ENCODE data around the gene LIPN.
A peak's percentile ranks its signal among the peaks of the same experiment; 100 is the strongest.

The LIPN gene

DNA sequence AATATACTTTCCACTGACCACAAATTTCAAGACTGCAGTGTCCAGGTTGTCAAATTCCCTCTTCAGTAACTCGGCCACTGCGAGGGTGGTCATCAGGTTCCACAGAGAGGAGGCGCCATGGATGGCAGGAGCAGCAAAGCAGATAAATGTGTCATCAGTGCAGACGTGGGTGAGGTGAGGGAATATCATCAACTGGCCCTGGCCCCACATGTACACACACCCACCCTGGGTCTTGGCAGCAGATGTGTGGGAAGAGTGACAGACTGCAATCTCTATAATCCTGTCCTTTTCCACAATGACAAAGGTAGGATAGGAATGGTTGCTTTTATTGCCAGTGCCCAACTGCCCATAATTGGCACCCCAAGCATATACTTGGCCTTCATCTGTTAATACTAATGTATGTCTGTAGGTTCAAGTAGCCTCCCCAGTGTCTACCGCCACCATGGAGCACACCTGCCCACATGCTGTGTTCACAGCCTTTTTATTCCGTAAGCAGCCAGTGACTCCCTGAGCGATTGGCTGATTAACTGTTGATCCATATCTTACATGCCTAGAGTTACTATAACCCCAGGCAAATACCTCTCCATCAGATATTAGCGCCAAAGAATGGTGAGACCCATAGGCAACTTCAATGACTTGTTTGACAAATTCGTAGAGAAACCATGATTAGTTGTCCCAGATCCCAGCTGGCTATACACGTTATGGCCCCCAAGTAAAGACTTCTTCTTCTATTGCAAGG, 26.4 kb downstream of the LIPN start:
- DNase-seq: no peak

DNA sequence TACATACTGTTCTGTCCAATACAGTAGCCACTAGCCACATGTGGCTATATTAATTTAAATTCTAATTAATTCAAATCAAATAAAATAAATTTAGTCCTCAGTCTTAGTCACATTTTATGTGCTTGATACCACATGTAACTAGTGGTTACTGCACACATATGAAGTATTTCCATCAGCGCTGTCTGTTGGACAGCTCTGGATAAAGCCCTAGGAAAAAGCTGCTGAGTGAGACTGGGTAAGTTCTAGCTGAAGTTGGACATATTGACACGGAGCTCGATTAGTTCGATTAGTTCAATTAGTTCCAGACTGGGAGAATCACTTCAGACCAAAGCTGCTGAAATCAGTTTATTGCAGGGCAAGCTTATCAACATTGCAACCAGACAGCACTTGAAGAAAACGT, 27.6 kb downstream of the LIPN start:
- DNase-seq: no peak

DNA sequence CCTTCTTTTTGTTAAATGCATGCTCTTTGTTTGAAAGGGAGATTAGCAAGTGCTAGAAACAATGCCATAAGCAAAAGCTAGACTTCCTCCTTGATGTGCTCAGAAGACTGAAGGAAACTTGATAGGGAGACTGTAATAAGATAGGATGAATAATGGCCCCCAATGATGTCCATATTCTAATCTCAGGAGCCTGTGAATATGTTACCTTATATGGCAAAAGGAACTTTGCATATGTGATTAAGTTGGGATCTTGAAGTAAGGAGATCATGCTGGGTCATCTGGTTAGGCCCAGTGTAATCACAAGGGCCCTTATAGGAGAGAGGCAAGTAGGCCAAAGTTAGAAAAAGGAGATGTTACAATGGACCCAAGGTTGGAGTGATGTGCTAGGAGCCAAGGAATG, 29.1 kb downstream of the LIPN start:
- DNase-seq: no peak

DNA sequence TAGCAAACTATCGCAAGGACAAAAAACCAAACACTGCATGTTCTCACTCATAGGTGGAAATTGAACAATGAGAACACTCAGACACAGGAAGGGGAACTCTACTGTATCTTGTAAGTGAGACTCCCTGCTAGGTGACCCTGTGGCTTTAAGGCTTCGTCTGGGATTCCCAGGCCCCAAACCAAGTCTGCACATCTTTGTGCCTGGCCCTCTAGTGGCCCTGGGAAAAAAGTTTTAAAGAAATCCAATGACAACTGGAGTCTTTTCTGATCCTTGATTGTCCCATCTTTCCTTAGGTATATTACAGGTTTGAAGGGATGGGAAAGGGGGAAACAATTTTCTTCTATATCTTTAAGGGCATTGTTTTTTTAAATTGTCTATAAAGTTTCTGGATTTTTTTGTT, 32.1 kb downstream of the LIPN start:
- no peak for DNase-seq

DNA sequence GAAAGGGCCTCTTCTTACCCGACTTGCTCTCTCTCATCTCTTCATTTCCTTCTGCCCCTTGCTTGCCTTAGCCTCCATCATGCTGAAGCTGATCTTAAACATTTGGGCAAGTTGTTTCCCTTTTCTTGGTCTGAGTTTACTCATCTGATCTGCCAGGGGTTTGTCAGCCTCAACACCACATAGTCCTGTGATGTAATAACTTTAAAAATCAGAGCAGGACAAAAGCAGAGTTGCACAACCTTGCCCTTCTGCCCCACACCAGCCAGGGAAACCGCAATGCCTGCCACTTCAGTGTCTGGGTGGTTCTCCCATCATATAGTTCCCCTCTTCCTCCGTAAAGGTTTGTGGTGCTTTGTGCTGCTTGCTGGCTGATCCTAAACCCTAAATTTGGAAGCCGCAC, 32.8 kb downstream of the LIPN start:
- peak in 1 of 2 donors; percentile 17 for DNase-seq

DNA sequence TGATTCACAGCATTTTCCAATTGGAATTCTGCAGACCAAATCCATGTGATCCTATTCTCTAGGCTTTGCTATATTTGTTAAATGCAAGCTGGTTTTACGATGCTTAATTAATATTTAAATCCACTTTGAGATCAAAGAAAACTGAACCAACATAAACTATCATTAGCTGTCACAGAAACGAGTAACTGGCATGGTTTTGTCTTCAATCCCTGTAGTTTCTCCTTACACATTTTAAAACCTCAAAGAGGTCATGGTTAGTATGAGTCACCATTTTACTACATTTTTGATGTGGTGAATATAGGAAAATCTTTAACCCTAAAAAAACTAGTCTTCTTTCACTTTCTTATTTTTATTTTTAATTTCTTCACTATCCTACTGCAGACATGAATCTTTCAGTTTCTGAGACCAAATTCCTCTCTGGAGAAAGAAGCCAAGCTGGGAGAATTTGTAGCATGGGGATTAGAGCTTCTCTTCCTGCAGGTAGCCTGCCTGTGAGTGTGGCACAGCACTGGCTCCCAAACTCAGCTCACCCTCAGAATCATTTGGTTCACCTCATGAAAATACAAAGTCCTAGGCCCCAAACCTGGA, 34.0 kb downstream of the LIPN start:
- no peak for DNase-seq

DNA sequence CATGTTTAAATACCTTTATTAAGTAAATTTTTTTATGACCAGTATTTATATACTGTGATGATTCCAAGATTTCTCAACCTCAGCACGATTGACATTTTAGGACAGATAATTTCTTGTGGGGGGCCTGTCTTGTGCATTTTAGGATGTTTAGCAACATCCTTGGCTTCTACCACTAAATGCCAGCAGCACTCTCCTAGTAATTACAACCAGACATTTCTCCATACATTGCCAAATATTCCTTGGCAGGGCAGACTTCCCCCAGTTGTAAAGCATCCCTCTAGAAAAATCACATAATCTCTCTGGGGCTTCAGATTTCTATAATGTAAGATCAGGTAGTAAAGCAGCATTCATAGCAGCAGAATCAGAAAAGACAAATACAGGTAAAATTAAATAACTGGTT, 34.9 kb downstream of the LIPN start:
- DNase-seq: no peak

DNA sequence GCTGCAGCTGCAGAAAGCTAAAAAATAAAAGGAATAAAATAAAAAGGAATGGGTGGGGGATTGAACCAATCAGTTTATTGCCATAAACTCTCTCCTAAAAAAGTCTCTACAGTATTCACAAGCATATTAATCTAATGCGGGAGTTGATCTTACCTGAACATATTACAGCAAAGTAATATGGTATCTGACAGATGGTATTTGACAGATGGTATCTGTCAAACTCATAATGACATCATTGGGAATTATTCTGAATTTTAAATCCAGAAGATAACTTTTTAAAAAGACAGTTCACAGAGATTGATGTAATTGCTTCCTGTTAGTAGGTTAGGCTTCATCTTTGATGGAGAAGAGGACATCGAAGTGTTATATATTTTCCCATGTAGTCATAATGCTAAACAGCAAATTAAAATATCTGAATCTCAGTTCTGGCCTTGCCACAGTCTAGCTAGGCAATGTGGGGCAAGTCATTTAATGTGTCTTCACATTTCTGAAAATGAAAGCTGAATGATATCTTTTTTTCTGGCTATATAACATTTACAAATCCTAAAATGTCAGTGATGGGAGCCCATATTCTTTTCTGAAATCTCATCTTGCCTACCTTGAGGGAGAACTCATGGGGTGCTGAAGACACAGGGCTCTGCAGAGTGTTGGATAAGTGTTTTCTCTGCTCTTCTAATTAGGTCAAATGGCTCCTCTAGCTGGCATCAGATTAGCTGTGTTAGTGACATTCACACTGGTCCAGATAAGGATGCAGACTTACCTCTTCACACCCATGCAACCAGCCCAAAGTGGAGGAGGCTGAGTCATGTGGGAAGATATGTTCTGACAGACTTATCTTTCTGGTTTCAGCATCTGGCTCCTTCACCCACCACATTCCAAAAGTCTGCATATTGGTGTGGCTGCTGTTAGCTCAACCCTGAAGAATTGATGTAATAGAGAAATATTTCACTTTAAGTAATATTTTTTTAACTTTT, 40.6 kb downstream of the LIPN start:
- DNase-seq: no peak

DNA sequence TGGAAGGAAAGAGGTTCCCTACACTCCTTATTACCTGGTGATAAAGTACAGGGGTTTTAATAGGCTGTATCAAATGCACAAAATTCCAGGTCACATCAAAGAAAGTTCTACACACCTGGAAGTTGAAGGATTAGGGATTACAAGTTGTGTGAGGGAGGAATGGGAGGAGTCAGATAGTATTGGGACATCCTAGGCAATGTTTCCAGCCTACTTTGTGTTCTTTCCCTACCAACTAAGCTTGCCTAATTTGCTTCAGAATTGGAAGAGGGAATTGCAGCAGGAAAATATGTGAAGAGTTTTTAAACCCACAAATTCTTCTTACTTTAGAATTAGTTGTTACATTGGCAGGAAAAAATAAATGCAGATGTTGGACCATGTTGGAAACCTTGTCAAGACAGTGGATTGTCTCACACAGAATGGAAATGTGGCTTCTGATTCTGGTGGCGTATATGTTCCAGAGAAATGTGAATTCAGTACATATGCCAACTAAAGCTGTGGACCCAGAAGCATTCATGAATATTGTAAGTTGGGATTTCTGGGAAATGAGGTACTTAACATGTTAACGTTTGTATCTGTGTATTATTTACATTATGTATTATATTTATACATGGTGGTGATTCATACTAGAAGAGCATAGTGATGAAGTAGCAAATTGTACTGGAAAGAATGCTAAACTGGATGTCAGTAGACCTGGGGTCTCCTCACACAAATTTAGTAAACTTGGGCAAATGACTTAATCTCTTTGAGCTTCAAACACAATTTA, 42.9 kb downstream of the LIPN start, which contains the start of gene LIPM:
Gene LIPM (plus strand): TSS at position 208 of the 763 bp plus-strand sequence. CDS start 167 bp downstream, at position 375.
- DNase-seq: no peak

DNA sequence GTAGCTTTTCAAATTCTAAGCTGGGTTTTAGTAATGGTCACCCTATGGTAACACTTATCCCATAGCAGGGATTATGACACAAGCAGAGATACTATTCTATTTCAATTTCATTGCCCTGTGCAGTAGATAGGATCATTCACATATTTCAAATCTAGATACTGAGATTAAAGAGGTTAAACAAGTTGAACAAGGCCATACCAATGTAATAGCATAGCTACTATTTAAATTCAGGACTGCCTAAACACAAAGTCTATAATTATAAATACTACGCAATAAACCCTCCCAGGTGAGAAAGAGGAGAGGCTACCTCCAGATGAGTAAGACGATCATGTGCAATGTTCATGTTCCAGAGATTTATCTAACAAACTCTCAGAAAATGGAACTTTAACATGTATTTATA, 43.8 kb downstream of the LIPN start:
- DNase-seq: no peak

DNA sequence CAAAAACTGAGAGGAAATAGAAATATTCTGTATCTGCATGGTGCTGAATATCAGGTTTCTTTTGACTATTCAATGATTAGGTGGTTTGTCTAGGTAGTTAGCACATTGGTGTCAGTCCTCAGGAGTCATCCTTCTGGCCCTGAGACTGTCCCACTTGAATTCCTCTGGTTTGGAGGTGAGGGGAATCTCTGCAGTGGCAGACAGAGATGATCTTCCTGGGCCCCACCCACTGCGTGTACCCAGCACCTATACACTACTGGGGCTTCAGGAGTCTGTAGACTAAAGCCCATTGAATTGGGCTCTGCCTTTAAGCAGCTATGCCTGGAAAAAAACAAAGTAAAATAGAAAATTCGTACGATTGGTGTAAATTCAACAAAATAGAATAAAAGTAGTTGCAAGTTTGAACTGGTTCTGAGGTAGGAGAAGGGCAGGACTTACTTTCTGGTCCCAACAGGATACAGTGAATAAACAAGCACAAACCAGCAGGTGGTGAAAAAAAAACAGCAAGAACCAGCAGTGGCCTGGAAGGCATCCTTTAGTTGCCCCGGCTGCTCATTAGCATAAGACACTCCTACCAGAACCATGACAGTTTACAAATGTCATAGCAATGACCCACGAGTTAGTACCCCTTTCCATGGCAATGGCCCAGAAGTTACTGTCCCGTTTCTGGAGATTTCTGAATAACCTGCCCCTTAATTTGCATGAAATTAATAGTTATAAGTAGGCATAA, 44.4 kb downstream of the LIPN start:
- no peak for DNase-seq

DNA sequence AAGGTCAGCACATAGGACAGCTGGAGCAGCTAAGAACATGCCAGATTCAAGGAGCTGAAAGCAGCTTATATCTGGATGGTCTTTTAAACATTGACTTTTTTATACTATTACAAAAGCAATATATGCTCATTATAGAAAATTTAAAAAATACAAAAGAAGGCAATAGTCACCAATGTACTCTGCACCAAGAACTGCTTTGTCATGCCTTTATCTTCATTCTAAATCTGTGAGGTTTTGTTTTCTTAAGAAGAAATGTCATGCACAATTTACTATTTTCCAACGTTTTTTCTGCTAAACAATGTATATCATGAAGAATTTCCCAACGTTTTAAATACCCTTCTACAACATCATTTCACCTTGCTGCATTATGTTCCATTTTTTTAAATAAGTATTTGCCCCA, 45.5 kb downstream of the LIPN start:
- no peak for DNase-seq

DNA sequence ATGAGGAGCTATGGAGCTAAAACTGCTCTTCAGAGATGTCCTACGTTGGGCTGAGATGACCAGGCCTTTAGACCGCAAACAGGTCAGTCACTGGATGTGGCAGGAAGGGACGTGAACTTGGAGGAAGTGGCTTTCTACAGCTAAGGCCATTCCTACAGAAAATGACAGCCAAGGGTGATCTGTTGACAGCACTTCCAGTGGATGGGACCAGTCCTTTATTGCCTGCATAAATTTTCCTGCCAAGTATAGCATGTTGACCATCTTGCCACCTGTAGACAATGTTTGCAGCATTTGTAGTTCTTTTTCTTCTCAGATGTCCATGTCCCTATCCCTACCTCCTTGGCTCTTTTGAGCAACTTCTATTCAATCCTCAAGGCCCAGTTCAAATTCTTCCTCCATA, 46.1 kb downstream of the LIPN start:
- DNase-seq: no peak

DNA sequence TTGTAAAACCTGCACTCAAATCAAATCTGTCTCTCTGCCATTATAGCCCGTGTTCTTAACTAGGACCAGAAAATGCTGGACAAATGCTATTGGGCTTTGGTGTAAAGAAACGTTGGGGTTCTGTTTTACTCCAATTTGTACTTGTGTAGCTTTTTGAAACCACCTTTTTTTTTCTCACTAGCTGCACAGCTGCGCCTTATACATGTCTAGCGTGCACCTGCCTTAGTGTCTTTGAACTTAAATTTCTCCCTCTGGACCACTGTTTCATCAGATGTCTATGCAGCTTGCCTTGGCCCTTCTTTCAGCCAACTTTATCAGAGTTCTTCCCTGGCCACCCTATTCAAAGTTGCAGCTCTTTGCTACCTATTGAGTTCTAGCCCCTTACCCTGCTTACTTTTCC, 49.8 kb downstream of the LIPN start:
- DNase-seq: no peak

DNA sequence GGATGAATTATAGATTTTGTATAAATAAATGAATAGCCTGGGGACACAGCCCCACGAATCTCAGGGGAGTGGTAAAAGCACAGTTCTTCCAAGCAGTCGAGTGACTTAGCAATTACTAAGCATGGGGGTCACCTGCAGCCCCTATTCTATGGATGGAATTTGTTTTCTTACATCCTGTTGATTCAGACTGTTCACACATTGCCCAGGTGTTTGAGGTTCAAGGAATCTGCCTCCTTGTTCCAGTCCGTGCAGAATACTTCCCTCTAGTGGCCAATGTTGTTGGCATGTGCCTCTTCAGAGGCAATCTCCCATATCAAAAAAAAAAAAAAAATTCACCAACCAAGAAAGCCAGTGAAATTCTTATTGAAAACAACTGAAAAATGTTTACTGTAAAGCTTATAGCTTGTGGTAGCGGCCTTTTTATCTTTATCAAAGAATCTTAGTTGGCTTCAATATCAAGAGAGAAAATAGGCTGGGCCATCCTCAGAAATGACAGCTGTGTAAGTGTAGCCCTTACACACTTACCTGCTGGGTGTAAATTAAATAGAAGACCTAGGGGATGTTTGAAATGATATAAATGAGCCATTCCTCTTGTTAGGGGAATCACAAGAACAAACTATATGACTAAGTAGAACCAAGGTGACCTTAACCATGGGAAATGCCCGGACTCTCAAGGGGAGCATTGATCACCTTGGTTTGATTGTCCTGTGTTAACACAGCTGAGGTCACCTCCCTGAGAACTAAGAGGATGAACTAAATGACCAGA, 50.6 kb downstream of the LIPN start:
- peak; percentile 16 to 36 for DNase-seq

DNA sequence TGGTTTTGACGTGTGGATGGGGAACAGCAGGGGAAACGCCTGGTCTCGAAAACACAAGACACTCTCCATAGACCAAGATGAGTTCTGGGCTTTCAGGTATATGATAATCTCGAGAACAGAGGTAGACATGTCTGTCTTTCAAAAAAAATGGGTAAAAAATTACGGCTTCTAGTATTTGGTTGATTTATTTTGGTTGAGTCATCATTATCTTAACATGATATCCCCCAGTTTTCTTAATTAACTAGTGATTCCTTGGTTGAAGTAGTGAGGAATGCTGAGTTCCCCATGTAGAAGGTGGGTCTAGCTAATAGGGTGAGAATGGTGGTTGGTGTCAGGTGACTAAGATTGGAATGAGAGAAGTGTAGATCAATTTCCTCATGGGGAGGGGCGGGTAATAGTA, 53.4 kb downstream of the LIPN start:
- DNase-seq: no peak

DNA sequence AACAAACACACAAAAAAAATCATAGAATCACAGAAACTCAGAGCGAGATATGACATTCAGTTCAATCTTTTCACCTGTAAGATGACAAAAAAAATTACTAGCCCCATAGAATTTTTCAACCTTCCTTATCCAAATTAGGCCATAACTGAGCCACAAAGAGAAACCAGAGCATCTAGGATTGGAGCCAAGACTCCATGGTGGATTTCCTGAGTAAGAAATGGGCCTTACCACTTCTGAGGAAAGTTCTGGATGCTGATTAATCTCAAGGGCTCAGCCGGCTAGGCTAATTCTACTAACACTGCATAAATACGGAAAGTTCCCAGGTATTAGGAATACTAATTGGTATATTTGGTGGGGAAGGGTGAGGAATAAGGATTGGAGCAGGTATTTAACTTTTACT, 59.5 kb downstream of the LIPN start:
- DNase-seq: no peak

DNA sequence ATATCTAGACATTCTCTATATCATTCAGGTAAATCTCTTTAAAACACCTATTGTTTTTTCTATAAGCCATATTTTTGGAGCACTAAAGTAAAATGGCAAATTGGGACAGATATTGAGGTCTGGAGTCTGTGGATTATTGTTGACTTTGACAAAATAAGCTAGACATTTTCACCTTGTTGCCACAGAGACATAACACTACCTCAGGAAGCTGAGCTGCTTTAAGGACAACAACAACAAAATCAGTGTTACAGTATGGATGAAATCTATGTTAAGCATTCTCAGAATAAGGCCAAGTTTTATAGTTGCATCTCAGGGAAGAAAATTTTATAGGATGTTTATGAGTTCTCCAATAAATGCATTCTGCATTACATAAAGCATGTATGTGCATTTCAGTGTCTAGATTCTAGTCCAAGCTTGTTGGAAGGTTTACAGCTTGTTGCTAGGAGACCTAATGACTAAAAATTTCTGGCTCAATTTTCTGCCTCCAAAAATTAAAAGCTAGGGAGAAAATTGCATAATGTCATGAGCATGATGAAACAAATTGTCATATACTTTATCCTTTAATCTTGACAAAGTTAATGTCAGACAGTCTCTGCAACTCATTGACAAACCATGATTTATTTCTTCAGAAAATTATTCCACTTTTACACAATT, 61.1 kb downstream of the LIPN start:
- DNase-seq: peak in 1 of 2 donors; percentile 4

DNA sequence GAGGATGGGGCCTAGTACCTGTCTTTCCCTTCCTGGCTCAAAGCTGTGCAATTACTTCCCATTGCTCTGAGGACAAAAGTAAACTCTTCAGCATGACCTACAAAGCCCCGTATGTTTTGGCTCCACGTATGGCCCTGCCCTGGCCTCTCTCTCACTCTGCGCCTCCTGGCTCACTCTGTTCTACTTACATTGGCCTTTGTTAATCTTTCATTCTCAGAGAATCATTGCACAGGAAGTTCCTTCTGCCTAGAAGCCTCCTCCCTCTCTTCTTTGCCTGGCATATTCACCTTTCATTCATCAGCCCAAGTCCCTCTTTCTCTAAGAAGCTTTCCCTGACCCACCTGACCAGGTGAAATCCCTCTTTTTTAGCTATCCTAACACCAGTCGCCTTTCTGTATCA, 66.6 kb downstream of the LIPN start:
- no peak for DNase-seq

DNA sequence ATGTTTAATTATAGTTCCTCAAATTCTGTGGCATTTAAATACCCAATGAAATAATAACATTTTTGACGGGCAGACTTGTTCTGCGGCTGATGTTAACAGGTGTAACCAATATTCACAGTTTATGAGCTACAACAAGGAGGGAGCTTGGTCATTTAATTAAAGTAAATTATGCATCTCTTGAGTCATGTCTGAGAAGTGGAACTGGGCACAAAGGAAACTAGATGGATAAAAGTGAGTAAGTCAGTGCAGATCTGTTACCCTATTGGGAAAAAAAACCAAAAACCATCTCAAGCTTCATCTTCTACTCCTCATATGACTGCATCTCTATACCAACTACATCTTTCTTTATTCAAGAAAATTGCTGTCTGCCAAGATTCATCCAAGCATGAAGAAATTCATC, 67.9 kb downstream of the LIPN start:
- DNase-seq: no peak

DNA sequence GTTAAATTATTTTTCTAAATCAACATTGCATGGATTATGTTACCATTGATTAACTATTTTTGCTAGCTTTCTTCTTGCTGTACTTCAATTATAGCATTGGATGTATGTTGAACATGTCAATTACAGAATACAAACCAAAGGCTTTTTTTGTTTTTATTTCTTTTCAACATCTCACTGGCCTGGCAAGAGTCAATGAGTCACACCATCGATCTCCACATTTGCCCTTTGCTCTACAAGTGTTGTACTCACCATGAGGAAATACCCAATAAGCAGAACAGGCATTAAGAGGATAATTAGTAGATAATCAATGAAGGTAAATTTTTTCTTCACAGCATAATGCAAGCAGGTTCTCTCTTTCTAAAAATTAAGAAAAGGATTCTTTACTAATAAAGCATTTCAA, 68.5 kb downstream of the LIPN start:
- no peak for DNase-seq
